Stomach (tissue), 9 donors: ENCODE results near the gene ABR. TPM values are rescaled to one million over a fixed set of nuclear protein-coding genes. Genes with fewer than 3 reads are reported as not detected.
"Not testable (repeated sequence)": the region's sequence is repeated elsewhere in the genome, so short reads cannot be mapped to it uniquely, and the experiment has no call there.

Experiments
- DNase-seq, 2 donors: peaks; one replicate each; pipeline versions ENCODE4 v3.0.0 to v3.0.0-alpha.2; 2013 to 2019
- H3K27ac ChIP-seq, 5 donors: fragments of 200-600 bp in 4 of 5; sonication (generic) in 4 of 5; one replicate each; pipeline ENCODE4 v1.5.1; 2013 to 2019; ENCODE audit warnings: mild to moderate bottlenecking in 1 of 5, moderate library complexity in 1 of 5
- H3K27me3 ChIP-seq, 3 donors: fragments of 200-600 bp; sonication (generic); one replicate each; pipeline ENCODE4 v1.5.1; 2017 to 2019; ENCODE audit warnings: mixed run types in 1 of 3
- H3K36me3 ChIP-seq, 4 donors: fragments of 200-600 bp; sonication (generic); 1 replicate in 3 of 4; 2 replicates in 1 of 4; pipeline ENCODE4 v1.5.1; 2016 to 2019
- H3K4me1 ChIP-seq, 4 donors: fragments of 200-600 bp; sonication (generic); one replicate each; pipeline ENCODE4 v1.5.1; 2016 to 2019
- H3K4me3 ChIP-seq, 4 donors: fragments of 200-600 bp; sonication (generic) in 3 of 4; one replicate each; pipeline ENCODE4 v1.5.1; 2016 to 2019; ENCODE audit warnings: mild to moderate bottlenecking in 1 of 4
- H3K9me3 ChIP-seq, 4 donors: fragments of 200-600 bp; sonication (generic); one replicate each; pipeline ENCODE4 v1.5.1; 2016 to 2019
- EP300 ChIP-seq: sonication (generic); formaldehyde crosslinking; IDR thresholded peaks from one replicate; pipeline ENCODE4 v1.6.1; 2017; ENCODE audit warnings: antibody characterized with exemption
- POLR2A ChIP-seq, 4 donors: fragments of 450-650 bp; IDR thresholded peaks; one replicate each; pipeline ENCODE4 v1.6.1; 2016; ENCODE audit warnings: antibody characterized with exemption in 4 of 4, control low read depth in 2 of 4, mild to moderate bottlenecking in 1 of 4, moderate library complexity in 1 of 4
- POLR2AphosphoS5 ChIP-seq, 3 donors: sonication (generic); formaldehyde crosslinking; IDR thresholded peaks; one replicate each; pipeline ENCODE4 v1.6.1; 2016; ENCODE audit warnings: antibody characterized with exemption in 3 of 3
- WGBS, 5 donors: extraction: QIAGEN DNeasy Blood & Tissue Kit in 3 of 5; methylation state at CpG; one replicate each; pipeline versions ENCODE4 v1.1.5 to v1.1.7; 2013 to 2018; 5-methylcytosine and 5-hydroxymethylcytosine counted together
- intact Hi-C: fragments of 100-400 bp; cut with DNase I; formaldehyde crosslinking; loops from one replicate; pipeline ENCODE4 v1.15.1; 2023; ENCODE audit warnings: low total_unique reads
- polyA plus RNA-seq, 3 donors: library from polyadenylated mRNA; stranded (reverse); fragments of 200-250 nt; gene quantifications; one replicate each; pipeline ENCODE4 v1.2.3, GENCODE V29; 2013
- total RNA-seq, 5 donors: library from RNA; depleted of rRNA; stranded (reverse); fragments of >200 nt; gene quantifications; one replicate each; pipeline versions ENCODE4 v1.1.0 to v1.2.3, GENCODE V29; 2014 to 2016
- TF ChIP-seq, protein P1 (sequence below), 7 experiments: fragments of 450-650 bp in 4 of 7; fragments of 200-600 bp in 3 of 7; sonication (generic) in 3 of 7; IDR thresholded peaks; one replicate each; pipeline ENCODE4 v1.5.1; 2016 to 2019; ENCODE audit warnings: antibody characterized with exemption in 7 of 7, control low read depth in 2 of 7, mild to moderate bottlenecking in 1 of 7
- donor health status: healthy with polysubstance abuse.
- donor health status: Bipolar disorder and iron deficiency.
- donor health status: healthy.

The ABR gene
- total and polyA plus RNA-seq, 8 donors, result 28.3 to 1,523 (median 73.4) TPM

DNA sequence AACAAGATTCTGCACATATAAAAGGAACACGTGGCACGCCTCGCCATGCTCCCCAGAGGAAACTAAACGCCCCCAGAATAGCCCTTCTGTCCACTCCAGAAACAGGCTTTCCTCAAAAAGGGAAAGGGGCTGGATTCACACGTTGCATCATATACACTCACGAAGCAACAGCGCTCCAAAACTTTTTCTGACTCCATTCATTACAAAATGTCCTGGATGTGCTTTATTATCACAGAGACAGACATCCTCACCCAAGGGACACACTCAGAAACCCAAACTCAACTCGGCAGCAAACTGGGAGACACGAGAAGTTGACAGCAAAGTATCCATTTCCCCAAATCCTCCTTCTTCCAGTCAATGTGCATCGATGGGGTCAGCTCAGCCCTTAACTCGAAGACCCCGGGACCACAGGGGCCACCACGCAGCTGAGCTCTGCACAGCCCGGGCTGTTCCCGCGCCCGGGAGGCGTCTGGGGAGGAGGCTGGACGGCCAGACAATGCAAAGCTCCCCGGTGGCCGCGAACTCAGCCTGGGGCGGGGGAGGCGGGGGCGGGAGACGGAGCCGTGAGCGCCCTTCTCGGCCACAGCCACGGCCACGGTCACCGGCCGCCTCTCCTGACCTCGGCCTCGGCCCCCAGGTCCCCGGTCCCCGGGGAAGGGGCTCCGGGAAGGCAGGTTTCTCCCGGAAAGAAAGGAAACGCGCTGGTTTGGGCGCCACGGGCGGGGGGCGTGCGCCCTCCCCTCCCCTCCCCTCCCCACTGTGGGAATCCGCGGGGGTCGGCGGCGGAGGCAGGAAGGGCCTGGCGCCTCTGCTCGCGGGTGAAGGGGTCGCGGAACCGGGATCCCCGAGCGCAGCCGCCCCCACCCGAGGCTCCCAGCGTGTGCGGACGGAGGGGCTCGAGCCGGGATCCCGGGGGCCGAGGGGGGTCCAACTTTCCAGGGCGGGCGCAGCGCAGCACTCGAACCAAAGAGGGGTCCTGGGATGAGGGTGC lies 201.4 kb downstream of the ABR start:
- 4 to 13% (median 4%) methylated on average over 34 to 70 of the region's 72 CpGs for WGBS, 5 donors
- Histone ChIP-seq H3K27me3 (peaks cover 0 to 24% (median 12%) of the 10 kb centered on the region in 3 donors), H3K27ac (peak overlapping the region; percentile 6 to 95 (median 81)), H3K4me3 (peak overlapping the region; percentile 75 to 90 (median 81)), H3K4me1 (peaks cover 20 to 54% (median 36%) of the 10 kb centered on the region in 4 donors), H3K9me3 (no peaks in the 10 kb centered on the region), H3K36me3 (no peaks in the 10 kb centered on the region)
- TF ChIP-seq POLR2AphosphoS5 (IDR thresholded peaks at IDR 0.05), result peak in 2 of 3 donors; percentile 20 to 28
- TF ChIP-seq POLR2A (IDR thresholded peaks at IDR 0.05), result no peak
- TF ChIP-seq EP300, result no peak
- TF ChIP-seq, protein P1, sequence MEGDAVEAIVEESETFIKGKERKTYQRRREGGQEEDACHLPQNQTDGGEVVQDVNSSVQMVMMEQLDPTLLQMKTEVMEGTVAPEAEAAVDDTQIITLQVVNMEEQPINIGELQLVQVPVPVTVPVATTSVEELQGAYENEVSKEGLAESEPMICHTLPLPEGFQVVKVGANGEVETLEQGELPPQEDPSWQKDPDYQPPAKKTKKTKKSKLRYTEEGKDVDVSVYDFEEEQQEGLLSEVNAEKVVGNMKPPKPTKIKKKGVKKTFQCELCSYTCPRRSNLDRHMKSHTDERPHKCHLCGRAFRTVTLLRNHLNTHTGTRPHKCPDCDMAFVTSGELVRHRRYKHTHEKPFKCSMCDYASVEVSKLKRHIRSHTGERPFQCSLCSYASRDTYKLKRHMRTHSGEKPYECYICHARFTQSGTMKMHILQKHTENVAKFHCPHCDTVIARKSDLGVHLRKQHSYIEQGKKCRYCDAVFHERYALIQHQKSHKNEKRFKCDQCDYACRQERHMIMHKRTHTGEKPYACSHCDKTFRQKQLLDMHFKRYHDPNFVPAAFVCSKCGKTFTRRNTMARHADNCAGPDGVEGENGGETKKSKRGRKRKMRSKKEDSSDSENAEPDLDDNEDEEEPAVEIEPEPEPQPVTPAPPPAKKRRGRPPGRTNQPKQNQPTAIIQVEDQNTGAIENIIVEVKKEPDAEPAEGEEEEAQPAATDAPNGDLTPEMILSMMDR (IDR thresholded peaks at IDR 0.05), result no peak
- intact Hi-C loops, result no loop called here
- DNase-seq, result peak; percentile 32 to 65

DNA sequence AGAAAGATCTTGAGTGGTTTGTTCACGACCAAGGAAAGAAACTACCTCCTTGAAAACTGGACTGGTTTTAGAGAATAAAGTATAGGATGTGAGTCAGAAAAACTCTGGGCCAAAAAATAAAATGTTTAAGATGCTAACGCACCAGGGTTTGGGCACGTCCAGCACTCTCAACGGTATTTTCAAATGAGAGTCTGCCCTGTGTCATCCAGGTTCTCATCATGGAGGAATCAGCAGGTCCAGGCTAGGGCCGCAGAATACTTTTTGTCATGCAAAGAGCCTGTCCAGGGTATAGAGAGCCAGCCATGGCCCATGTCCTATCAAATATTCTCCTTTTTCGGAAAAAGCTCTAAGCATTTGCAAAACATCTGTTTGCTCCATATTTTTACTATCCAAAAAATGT lies 202.6 kb downstream of the ABR start:
- peak overlapping the region in 3 of 5 donors; percentile 73 to 95 (median 83) for H3K27ac ChIP-seq
- peaks cover 20 to 54% (median 36%) of the 10 kb centered on the region in 4 donors for H3K4me1 ChIP-seq
- H3K4me3 ChIP-seq, result peak overlapping the region in 3 of 4 donors; percentile 75 to 90 (median 85)
- H3K9me3 ChIP-seq, result no peaks in the 10 kb centered on the region
- H3K36me3 ChIP-seq, result no peaks in the 10 kb centered on the region
- TF ChIP-seq POLR2AphosphoS5 (IDR thresholded peaks at IDR 0.05) (peak in 1 of 3 donors; percentile 8), POLR2A (IDR thresholded peaks at IDR 0.05) (no peak), EP300 (no peak)
- TF ChIP-seq, protein P1 (IDR thresholded peaks at IDR 0.05), result no peak
- H3K27me3 ChIP-seq, result peaks cover 0 to 24% (median 12%) of the 10 kb centered on the region in 3 donors
- DNase-seq, result no peak
- intact Hi-C loops, result no loop called here
- WGBS, 5 donors, result 72 to 89% (median 77%) methylated on average over 6 of the region's 6 CpGs

GRCh38 chr17:976312-976711 lies 203.5 kb downstream of the ABR start:
- TF ChIP-seq, protein P1 (IDR thresholded peaks at IDR 0.05), result no peak
- no peak for TF ChIP-seq POLR2A (IDR thresholded peaks at IDR 0.05)
- TF ChIP-seq EP300, result no peak
- peak overlapping the region in 3 of 5 donors; percentile 35 to 95 (median 83) for H3K27ac ChIP-seq
- peaks cover 20 to 54% (median 36%) of the 10 kb centered on the region in 4 donors for H3K4me1 ChIP-seq
- H3K27me3 ChIP-seq, result peaks cover 0 to 24% (median 12%) of the 10 kb centered on the region in 3 donors
- intact Hi-C loops, result no loop called here
- no peaks in the 10 kb centered on the region for H3K36me3 ChIP-seq
- no peaks in the 10 kb centered on the region for H3K9me3 ChIP-seq
- no peak overlapping the region for H3K4me3 ChIP-seq
- no peak for DNase-seq
- 82 to 93% (median 85%) methylated on average over 6 of the region's 6 CpGs for WGBS, 5 donors

DNA sequence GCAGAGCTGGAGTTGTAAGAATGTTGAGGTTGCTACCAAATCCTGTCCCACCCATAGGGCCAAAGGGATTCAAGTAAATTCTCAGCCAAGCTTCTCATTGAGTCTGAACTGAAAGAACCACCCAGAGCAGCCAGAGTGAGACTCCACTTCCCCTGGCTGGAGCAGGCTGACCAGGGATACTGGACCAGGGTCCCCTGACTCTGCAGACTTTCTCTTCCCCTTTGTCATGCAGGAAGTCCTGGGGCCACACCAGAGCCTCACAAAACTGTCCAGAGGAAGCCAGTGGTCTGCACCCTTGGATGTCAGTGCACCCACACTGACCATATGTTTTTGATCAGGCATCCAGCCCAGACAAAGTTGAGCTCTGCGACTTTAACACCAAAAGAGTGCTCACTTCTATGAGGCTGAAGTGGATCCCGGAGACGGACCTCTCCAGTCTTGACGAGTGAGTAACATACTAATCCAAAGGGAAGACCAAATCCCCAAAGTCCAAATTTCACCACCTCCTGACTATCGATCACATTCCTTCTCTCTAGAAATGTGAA lies 204.3 kb downstream of the ABR start:
- 61 to 83% (median 69%) methylated on average over 5 of the region's 5 CpGs for WGBS, 5 donors
- no peak for TF ChIP-seq POLR2A (IDR thresholded peaks at IDR 0.05)
- TF ChIP-seq, protein P1 (IDR thresholded peaks at IDR 0.05), result no peak
- TF ChIP-seq EP300, result no peak
- no peak for TF ChIP-seq POLR2AphosphoS5 (IDR thresholded peaks at IDR 0.05)
- Histone ChIP-seq H3K27ac (peak overlapping the region in 4 of 5 donors; percentile 35 to 95 (median 60)), H3K4me1 (peaks cover 16 to 53% (median 32%) of the 10 kb centered on the region in 4 donors), H3K9me3 (no peaks in the 10 kb centered on the region), H3K36me3 (no peaks in the 10 kb centered on the region), H3K27me3 (peaks cover 0 to 24% (median 12%) of the 10 kb centered on the region in 3 donors), H3K4me3 (no peak overlapping the region)
- DNase-seq, result no peak
- intact Hi-C loops, result no loop called here

DNA sequence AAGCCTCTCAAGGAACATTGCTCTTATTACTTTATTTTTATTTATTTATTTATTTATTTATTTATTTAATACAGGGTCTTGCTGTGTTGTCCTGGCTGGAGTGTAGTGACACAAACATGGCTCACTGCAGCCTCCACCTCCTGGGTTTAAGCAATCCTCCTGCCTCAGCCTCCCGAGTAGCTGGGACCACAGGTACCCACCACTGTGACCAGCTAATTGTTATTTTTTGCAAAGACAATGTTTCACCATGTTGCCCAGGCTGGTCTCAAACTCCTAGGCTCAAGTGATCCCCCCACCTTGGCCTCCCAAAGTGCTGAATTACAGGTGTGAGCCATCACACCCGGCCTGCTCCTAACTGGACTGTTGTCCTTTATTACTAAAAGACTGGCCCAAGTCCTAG lies 205.0 kb downstream of the ABR start:
- H3K4me3 ChIP-seq, intact Hi-C loops, H3K36me3 ChIP-seq, H3K9me3 ChIP-seq, DNase-seq: not testable (repeated sequence)
- Histone ChIP-seq H3K27ac (peak overlapping the region in 2 of 5 donors; percentile 37 to 95), H3K4me1 (peaks cover 10 to 53% (median 30%) of the 10 kb centered on the region in 4 donors), H3K27me3 (peaks cover 0 to 24% (median 12%) of the 10 kb centered on the region in 3 donors)
- 83 to 93% (median 87%) methylated on average over 2 of the region's 2 CpGs for WGBS, 5 donors
